ENCODE measurements around the gene CUL1.
"Not testable (repeated sequence)": the region's sequence is repeated elsewhere in the genome, so short reads cannot be mapped to it uniquely, and the experiment has no call there.

Gene CUL1

DNA sequence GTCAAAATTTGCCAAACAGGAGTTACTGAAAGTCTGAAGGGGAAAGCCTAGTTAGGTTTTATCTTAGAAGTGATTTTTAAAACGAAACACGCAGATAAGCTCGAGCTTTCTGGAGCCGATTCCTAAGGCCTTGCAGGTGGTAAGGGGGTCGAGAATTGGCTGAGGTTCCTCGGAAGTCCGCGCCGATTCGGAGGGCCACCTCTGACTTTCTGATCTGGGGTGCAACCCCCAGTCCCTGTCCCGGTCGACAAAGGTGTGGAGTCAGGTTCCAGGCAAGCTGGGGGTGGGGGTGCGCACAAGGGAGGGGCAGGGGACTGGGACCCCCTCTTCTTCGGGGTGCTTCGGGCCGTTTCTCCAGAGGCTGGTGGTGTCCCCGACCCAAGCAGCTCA lies 701 bp upstream of the CUL1 start:
- peak in 2 of 3 experiments; percentile 82 for DNase-seq

DNA sequence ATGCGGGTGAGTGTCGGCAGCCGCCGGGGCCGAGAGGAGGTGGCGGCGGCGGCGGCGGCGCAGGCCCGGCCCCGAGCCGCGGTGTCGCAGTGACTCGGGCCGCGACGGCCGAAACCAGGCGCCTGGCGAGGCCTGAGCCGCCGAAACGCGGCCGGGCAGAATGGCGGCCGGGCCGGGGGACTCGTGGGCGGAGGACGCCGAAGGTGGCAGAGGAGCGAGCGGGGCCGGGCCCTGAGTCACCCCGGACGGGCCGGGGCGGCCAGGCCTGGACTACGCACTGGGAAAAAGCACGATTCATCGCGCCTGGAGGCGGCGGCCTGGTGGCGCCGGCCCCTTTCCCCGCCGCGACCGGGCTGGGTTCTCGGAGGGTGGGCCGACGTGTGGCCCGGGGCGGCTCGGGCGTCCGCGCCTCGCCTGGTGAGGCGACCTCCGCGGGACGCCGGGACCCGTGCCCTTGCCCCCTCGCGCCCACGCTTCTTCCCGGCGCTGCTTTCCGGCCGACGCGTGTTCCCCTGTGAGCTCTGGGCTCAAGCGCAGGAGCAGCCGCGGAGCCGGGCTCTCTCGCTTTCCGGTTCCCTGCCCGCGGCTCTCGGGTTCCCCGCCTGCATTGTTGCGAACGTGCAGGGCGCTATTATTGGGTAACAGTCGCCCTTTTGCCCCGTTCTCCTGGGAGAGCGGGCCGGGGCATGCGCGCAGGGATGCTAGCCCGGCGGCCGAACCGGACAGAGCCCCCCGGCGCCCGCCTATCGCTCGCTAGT lies 500 bp downstream of the CUL1 start:
- peak; percentile 64 to 95 (median 78) for DNase-seq

DNA sequence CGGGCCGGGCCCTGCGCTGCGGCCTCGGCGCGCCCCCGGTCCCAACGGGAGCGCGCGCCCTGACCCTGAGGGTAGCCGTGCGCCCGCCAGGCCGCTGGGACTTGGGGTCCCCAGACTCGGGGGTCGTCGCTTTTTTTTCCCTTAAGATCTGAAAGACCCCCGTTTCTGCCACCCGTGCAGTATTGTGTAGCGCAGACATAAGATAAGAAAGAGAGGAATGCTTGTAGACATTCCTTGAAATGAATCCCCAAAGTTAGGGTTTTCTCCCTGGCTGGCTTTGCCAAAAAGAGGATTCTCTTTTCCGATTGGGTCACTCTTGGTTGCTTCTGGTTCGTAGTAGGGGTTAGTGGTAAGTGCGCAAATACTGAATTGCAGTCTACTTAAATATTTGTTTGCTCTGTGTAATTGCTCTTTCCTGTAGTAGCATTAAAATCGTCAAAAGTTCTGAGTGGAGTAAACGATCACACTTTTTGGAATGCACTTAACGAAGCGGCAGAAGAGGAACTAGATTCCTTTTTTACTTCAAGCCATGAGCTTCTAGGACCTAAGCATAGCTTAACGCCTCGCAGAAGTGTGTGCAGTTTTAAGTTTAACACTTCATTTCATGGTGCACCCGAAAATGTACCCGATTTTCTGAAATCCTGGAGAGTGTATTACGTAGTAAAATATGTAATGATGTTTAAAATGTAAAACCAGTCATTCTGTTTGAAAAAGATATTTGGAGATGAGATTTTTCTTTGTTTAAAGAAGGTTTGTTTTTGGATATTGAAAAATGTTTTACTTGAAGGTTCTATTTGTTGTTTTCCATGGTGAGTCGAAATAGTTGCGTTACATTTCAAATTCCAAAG lies 1.3 kb downstream of the CUL1 start:
- DNase-seq, result peak in 2 of 3 experiments; percentile 46 to 74

DNA sequence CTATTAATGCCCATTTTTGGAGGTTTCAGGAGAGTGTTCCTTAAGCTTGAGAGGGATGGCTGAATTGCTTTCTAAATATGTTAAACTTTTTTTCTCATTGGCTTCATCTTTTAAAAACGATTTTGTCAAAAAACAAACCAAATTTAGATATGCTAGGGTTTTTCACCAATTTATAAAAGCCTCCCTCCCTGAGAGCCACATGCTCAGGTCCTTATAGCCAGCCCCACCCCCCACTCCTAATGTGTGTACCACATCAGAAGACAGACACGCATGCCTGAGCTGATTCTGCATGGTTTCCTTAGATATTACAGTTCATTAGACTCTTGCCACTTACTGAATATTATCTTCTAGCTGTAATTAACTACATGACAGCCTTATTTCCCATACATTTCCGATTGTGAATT lies 2.0 kb downstream of the CUL1 start:
- peak in 1 of 3 experiments; percentile 36 for DNase-seq

DNA sequence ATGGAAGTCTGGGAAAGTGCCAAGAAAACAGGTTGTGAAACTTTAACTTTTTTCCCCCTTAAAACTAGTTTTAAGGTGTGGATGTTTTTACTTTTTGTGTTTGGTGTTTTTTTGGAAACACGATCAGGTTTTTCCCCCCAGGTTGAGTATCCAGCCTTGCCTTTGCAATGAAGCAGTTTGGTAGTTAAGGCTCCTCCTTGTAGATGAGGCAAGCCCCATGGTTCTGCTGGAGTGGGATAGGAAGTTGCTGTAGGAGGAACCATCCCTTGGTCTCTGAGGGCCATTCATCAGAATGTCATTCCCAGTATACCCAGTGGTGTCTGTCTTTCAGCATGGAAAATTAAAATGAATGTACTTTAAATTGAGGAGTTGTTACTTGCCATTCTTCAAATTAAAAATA lies 2.7 kb downstream of the CUL1 start:
- no peak for DNase-seq

DNA sequence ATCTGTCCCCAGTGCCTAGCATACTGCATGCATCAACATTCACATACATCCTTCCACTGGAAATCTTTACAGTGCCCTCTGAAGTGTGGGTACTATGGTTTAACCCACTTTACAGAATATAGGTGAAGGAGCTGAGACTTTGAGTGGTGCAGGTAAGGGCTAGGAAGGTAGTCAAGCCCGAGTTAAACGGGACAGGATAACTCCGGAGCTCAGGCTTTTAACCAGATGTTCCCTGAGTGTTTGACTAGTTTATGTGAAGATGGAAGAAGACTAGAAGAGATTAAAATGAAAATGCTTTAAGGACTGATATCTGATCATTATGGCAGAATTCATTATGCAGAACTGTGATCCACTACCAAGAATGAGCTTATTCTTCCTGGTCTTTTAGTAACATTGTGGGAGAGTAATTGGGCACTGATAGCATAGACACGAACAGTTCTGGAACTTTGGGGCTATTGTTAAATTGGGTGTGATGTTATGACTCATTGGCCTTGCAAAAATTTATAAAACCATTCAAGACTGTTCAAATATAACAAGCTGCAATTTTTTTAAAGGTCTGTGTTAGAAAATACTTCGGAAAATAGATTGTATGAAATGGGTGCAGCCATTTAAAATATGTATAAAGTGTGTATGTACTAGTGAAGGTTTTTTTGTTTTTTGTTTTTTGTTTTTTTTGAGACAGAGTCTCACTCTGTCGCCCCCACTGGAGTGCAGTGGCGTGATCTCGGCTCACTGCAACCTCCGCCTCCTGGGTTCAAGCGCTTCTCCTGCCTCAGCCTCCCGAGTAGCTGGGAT lies 4.4 kb downstream of the CUL1 start:
- no peak for DNase-seq

DNA sequence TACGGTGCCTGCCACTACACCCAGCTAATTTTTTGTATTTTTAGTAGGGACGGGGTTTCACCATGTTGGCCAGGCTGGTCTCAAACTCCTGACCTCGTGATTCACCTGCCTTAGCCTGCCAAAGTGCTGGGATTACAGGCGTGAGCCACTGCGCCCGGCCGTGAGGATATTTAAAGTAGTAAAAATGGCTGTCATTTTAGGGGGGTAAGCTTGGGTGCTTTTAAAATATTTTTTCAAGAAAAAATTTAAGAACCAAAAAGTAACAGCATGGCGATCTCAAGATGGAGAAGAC lies 4.9 kb downstream of the CUL1 start:
- DNase-seq, result not testable (repeated sequence)

DNA sequence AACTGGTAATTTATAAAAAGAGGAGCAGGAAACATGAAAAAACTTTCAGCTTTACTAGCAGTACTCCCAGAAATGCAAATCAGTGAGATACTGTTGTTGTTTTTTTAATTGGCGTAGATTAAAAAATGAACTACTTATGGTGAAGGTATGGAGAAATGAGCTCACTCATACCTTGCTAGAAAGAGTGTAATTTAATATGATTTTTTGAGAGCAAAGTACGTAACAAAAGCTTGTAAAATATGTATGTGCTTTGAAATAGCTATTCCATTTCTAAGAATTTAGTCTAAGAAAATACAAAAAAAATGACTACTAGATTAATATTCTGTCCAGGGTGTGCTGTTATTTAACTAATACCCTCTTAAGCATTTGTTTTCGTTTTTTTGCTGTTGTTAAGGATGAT lies 5.5 kb downstream of the CUL1 start:
- DNase-seq, result no peak

DNA sequence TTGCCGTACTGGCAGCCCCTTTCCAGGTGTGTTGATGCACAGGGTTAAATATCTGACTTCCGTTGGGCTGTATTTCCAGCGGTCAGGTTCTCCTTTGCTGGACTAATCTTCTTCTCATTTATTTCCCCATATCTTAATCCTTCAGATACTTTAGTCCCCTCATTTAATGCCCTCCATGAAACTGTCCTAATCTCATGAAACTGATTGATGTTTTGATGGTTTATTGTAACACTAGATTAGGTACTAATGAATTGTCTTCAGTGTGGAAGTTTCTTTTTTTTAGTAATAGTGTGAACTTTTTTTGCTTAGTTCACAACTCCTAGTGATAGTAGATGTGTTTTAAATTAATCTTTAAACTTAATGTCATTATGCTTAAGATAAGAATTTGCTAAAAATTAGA lies 6.3 kb downstream of the CUL1 start:
- DNase-seq, result no peak

DNA sequence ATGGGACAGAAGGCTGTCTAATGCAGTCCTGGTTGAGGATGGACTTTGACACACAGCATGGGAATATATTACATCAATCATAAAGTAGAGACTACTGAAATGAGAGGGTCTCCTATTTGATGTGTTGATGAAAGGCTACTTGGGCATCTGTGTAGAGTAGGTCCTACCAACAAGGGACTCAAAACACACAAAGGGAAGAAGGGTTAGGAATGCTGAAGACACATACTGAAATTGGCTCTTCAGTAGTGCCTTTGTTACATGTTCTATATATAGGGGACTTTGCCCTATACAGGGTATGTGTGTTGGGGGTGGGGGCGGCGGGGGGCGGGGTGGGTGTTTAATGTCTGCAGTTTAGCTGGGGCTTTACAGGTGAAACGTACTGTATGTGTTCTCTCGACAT lies 7.7 kb downstream of the CUL1 start:
- DNase-seq, result no peak

DNA sequence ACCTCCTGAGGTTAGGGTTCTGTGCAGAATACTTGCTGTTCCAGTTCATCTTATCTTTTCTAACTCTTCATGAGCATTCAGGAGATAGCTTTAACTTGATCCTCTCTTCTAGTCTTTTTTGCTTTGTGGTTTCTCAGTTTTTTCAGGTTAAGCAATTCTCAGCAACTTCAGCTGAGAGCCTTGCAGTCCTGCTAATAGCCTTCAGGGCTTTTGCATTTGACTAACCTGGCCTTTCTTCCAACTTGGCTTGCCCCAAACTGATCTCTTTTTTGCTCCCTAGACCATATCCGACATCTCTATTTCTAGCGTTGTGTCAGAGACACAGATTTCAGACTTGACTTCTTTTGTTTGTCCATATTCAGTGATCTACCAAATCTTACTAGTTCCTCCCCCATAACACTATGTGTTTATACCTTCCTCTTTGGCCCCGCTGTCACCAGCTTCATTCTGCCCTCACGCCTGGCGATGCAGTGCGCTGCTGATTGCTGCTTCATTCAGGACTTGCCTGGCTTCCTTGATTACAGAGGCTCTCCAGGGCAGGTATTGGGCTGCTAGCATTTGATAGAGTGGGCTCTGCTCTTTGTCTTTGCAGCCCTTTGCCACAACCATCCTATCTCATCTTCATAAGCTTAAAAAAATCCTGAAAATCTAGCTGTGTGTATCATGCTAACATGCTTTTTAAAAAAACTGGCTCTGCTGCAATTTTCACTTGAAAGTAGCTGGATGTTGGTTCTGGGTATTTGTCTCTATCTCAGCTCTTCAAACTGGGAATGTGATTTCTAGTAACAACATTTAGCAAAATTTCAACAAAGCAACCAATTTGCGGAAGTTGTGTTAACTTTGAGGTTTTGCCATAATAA lies 9.6 kb downstream of the CUL1 start:
- DNase-seq, result peak in 1 of 3 experiments; percentile 12

DNA sequence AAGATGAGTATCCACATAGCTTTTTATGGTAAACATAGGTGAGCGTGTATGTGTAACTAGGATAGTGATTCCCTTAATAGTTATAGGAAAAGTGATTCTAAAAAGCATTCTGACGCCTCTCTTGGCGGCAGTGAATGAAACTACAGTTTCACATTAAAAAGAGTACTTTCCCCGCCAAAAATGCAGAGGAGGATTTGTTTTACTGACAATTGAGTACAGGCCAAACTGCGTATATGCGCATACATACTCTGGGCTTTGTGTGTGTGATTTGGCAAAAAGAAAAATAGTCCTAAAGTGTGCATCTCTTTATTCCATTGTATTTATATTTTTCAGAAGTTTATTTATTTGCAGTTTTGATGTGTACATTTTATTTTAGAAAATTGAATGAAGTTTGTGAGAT lies 10.3 kb downstream of the CUL1 start:
- DNase-seq, result no peak

DNA sequence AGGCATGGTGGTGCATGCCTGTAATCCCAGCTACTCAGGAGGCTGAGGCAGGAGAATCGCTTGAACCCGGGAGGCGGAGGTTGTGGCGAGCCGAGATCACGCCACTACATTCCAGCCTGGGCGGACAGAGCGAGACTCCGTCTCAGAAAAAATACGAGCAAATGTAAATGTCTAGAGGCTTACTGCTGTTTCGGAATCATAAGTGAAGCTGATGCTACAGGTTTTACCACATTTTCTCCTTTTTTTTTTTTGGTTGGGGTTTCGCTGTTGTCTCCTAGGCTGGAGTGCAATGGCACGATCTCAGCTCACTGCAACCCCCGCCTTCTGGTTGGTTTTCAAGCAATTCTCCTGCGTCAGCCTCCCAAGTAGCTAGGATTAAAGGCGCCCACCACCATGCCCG lies 11.7 kb downstream of the CUL1 start:
- DNase-seq, result not testable (repeated sequence)

DNA sequence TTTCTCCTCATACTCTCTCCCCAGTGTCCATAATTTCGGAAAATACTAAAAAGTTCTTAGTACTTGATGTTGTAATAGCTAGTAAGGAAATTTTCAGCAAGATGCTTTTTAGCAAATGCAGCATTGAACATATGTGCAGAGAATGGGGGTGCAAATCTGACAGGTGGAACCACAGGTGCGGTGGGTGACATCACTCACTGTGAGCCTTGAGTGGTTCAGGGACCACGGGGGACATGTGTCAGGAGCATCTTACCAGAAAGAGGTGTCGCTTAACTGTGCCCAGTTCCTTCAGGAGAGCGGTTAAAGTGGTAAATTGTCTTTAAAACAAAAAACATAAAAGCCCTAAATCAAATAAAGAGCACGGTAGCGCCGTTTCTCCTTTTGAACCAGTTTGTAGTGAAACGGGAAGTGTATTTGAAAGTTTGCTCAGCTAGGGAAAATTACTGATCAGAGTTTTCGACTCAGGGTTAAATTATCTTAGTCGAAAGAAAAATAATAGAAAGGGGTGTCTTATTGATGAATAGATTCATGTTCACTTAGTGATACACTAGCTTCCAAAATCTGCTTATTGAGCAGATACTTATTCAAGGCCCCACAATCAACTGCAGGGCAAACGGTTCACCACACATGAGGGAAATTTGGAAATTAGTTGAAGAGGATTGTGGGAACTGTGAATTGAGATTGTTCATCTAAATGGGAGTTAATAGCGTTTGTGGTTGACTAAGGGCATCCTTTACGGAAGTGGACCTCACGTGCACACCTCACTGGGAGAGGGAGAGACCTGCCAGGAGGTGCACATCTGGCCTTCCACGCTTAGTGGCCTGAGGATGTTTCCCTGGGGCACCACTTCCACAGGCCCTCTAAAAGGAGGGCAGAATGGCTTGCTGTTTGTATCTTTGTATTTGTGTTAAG lies 12.7 kb downstream of the CUL1 start:
- DNase-seq, result no peak

DNA sequence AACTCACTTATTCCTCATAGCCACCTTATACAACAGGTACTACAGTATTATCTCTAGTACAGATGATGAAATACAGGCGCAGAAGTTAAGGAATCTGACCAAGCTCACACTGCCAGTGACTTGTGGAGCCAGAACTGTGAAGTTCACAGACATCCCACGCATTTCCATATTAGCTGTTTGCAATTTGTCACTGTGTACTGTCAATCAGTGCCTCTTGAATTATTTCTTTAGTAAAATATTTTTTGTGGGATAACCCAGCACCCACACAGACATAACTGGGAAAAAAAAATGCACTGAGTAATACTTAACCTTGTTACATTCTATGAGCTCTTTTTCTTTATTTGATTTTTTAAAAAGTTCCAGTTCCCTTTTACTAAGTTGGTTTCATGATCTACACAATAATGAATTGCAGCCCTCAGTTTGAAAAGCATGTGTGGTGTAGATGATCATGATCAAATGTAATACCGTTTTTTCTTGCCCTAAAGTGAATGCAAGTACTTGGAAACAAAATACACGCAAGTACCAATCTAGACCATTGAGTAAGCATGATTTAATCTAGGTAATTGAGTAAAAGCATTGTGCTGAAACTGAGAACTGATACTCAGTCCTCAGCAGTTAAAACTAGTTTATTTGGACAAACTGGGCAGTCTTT lies 14.1 kb downstream of the CUL1 start:
- no peak for DNase-seq

DNA sequence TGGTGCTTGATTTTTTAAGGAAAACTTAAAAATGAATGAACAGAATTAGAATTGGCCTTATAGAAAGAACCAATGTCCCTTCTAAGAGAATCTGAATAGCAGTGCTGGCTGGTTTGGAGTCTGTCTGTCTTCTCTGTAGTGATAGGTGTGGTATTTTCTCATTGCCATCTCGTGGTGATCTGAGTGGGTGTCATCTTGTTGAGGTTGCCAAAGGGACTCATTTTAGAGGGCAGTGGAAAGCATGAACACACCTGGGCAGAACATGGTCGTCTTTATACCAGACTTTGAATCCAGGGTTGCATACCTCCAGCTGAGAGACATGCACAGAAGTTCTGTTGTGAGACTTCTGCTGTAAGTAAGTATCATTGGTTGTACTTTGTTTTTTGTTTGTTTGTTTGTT lies 15.8 kb downstream of the CUL1 start:
- DNase-seq, result no peak

DNA sequence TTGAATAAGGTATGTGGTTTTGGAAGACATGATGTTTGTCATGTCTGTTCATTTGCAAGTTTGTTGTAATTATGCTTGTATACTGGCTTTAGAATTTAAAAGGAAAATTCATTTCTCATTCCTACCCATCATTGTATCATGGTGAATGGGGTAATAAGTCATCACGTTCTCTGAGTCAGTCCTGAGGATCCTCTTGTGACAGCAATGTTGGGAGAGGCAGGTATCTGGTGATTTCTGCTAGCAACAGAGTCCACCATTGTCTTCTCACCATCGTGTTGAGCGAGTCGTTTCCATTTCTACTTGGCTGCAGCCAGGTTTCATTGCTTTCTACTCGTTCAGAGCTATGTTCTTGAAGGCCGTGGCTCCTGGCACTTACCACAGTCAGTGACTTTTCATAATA lies 16.3 kb downstream of the CUL1 start:
- no peak for DNase-seq

DNA sequence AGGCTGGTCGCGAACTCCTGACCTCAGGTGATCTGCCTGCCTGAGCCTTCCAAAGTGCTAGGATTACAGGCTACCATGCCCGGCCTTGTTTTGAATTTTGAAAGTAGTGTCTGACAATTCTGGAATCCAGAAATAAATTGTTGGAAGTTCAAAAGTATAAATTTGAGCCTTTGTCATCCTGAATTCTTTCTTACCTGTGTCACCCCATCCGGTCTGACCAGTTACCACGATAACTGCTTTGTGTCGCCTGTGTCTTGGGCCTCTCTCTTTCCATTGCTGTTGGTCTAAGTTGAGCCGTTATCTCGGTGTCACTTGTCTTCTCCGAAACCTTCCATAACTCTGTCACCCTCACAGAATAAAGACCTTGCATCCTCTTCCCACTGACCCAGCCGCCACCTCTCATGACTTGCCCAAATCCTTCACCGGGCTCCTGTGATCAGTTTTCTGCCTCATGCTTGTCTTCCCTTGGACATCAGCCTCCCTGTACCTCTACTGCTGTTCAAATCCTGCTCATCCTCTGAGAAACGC lies 18.6 kb downstream of the CUL1 start:
- no peak for DNase-seq

DNA sequence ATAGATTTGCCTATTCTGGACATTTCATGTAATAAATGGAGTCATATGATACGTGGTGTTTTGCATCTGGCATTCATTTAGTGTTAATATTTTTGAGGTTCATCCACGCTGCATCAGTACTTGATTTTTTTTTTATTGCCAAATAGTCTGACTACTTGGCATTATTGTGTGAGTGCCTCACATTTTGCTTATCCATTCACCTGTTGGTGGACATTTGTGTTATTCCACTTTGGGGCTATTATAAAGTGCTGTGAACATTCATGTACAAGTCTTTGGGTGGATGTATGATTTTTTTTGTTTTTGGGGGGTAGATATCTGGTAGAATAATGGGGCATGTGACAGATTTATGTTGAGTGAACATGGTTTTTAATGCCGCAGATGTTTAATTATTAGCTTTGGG lies 19.7 kb downstream of the CUL1 start:
- DNase-seq, result no peak

DNA sequence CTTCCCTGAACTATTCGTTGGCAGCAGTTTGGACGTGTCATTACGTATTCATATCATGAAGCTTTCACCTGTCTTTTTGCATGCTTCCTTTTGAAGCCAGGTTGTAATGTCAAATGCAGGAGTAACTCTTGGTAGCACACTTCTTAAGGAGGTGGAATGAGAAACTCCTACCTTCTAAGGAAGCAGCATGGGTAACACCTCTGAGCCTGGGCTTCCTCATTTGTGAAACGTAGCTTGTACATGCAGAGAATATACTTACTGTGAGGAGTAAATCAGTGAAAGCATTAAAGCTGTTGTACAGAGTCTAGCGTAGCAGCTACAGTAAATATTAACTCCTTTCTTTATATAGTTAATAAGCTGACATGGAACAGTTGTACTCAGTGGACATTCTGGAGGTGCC lies 21.1 kb downstream of the CUL1 start:
- no peak for DNase-seq

DNA sequence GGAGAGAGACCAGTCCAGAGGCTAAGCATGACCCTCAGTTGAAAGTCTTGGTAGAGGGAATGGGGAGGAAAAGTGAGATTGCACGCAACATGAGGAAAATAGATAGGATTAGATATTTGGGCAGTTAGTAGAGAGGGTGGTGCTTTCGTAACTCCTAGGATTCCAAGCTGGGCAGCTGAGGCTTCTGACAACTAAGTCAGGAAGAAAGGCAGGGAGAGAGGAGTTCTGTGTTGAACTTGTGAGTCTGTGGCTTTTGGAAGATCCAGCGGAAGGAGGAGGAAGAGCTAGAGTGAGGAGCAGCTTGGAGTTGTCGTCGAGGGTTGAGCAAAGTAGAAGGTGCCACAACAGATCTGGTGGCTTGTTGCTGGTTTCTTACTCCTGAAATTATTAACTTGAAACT lies 21.8 kb downstream of the CUL1 start:
- no peak for DNase-seq

Measured in NCI-H1417 (cell line).